ENCODE data around the gene APPL2.

Gene APPL2

GRCh38 chr12:105235732-105236476, at the start of gene APPL2:
TSS of gene APPL2 (minus strand) at chr12:105236174. CDS start at chr12:105236012, 162 bp downstream.
- Mint-ChIP-seq H3K9me3 (no peaks in the 10 kb centered on the region), H3K4me1 (ENCODE audit: low read depth) (peaks cover 47% of the 10 kb centered on the region), H3K36me3 (ENCODE audit: low read depth) (peaks cover 12% of the 10 kb centered on the region), H3K4me3 (peak within 1 kb of the TSS; percentile 87), H3K27me3 (no peaks in the 10 kb centered on the region), H3K27ac (peak within 1 kb of the TSS; percentile 92)
- DNase-seq = peak; percentile 90

DNA sequence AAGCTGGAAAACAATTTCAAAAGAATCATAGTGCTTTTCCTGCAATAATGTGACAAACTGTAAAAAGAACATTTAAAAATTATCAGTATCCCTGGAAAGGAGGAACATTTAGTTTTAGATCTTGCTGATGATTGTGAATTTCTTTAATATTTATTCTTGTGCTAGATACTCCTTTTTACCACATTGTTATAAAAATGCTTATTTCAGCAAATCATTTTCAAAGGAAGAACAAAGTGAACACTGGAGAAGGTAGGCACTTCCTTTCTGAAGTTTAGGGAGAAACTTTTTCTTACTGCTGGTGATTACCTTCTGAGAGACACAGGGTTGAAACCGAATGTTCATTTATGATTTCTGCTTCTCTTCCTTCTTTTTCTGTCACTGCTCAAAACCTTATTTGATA, 49.4 kb upstream of the APPL2 start:
- no peak for DNase-seq
- no peaks in the 10 kb centered on the region for H3K4me1 Mint-ChIP-seq (ENCODE audit: low read depth)
- H3K36me3 Mint-ChIP-seq (ENCODE audit: low read depth) = no peaks in the 10 kb centered on the region
- no peak overlapping the region for H3K4me3 Mint-ChIP-seq
- H3K27me3 Mint-ChIP-seq = peaks cover 14% of the 10 kb centered on the region
- no peak overlapping the region for H3K27ac Mint-ChIP-seq
- H3K9me3 Mint-ChIP-seq = no peaks in the 10 kb centered on the region

- H3K4me1 Mint-ChIP-seq (ENCODE audit: low read depth) = no peaks in the 10 kb centered on the region
- no peaks in the 10 kb centered on the region for H3K36me3 Mint-ChIP-seq (ENCODE audit: low read depth)
- no peak overlapping the region for H3K27ac Mint-ChIP-seq
- H3K4me3 Mint-ChIP-seq = no peak overlapping the region
- no peak for DNase-seq
- no peaks in the 10 kb centered on the region for H3K9me3 Mint-ChIP-seq
- peaks cover 14% of the 10 kb centered on the region for H3K27me3 Mint-ChIP-seq
These were observed 45.7 kb upstream of the APPL2 start for GRCh38 chr12:105281694-105282049.

DNA sequence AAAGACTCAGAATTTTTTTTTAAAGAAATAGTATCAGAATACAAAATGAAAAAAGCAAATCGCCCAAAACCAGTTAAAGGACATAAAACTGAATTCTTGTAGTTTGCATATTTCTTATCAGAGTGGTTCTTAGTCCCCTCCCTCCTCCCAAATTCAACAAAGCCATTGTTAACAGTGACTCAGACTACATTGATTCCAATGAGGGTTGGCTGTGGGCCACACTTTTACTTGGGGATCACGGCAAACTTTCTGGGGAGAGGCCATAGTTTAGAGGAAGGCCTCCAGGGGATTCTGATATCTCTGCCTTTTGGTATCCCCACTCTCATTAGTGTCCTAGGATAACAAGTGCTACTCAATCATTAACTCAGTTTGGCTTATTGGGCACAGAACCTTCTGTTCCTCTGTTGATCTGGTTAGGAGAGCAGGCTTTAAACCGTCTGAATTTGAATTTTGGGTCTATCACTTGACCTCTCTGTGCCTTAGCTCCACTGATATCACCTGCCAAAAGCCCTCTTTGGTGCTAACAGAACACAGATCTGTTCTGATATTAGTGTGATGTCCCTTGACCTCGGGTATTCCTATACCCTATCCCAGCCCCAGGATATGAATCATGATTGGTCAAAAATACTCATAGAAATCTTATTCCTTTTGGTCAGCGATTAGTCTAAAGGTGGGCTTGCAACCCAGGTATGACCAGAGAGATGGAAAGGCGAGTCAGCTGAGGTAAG, 45.2 kb upstream of the APPL2 start:
- H3K4me1 Mint-ChIP-seq (ENCODE audit: low read depth) = no peaks in the 10 kb centered on the region
- H3K9me3 Mint-ChIP-seq = no peaks in the 10 kb centered on the region
- no peaks in the 10 kb centered on the region for H3K36me3 Mint-ChIP-seq (ENCODE audit: low read depth)
- no peak overlapping the region for H3K27ac Mint-ChIP-seq
- H3K27me3 Mint-ChIP-seq = peaks cover 11% of the 10 kb centered on the region
- no peak overlapping the region for H3K4me3 Mint-ChIP-seq
- no peak for DNase-seq

DNA sequence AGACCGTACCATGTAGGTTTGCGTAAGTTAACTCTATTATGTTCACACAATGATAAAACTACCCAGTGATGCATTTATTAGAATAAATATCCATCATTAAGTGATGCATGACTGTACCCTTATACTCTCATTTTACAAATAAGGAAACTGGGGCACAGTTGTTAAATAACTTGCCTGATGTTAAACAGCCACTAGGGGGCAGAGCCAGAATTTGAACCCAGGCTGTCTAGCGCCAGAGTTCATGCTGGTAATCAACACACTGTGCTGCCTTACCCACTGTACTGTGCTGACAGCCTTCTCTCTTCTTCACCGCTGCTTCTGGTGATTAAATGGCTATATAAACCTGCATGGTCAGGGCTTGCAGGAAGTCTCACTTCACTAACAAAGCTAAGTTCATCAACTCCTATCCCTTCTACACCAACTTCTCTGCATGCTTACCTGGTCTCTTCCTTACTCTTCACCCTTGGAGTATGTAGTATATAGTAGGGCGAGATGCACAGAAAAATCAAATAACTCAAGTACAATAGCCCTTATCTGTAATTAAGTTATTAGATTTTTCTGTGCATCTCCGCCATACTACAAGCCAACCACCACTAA, 43.6 kb upstream of the APPL2 start:
- H3K4me1 Mint-ChIP-seq (ENCODE audit: low read depth) = no peaks in the 10 kb centered on the region
- H3K9me3 Mint-ChIP-seq = no peaks in the 10 kb centered on the region
- no peaks in the 10 kb centered on the region for H3K36me3 Mint-ChIP-seq (ENCODE audit: low read depth)
- no peak overlapping the region for H3K4me3 Mint-ChIP-seq
- H3K27me3 Mint-ChIP-seq = peaks cover 9% of the 10 kb centered on the region
- DNase-seq = peak; percentile 35
- no peak overlapping the region for H3K27ac Mint-ChIP-seq

DNA sequence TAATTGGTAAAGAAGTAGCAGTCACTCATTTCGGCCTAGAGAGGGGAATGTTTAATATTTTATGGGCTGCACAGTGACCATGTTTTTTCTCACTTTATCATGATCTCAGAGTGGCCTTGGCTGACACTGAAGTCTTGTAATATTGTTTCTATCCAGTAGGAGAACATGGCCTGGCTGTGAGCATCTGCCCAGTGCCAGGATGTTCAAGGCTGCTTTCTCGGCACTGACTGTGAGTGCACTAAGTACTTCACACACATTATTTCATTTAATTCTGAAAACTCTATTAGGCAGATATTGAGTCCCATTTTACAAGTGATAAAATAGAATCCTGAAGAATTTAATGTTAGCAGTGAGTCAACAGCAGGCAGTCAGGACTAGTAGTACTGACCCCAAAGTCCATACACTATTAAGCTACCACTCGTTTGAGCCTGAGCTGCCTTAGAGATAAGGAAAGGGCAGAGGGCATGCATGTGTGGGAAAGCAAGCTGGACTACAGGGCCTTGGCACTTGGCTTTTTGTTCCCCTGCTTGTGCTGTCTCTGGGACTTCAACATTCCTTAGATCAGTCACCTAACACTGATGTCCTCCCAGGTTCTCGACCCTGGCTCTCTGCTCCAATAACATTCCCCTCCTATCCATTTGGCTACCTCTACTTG, 42.2 kb upstream of the APPL2 start:
- no peaks in the 10 kb centered on the region for H3K4me1 Mint-ChIP-seq (ENCODE audit: low read depth)
- H3K27ac Mint-ChIP-seq = no peak overlapping the region
- no peaks in the 10 kb centered on the region for H3K9me3 Mint-ChIP-seq
- no peak for DNase-seq
- H3K4me3 Mint-ChIP-seq = no peak overlapping the region
- H3K27me3 Mint-ChIP-seq = no peaks in the 10 kb centered on the region
- H3K36me3 Mint-ChIP-seq (ENCODE audit: low read depth) = no peaks in the 10 kb centered on the region

GRCh38 chr12:105275997-105276733, 40.2 kb upstream of the APPL2 start:
- H3K4me1 Mint-ChIP-seq (ENCODE audit: low read depth) = no peaks in the 10 kb centered on the region
- DNase-seq = no peak
- H3K36me3 Mint-ChIP-seq (ENCODE audit: low read depth) = no peaks in the 10 kb centered on the region
- no peak overlapping the region for H3K27ac Mint-ChIP-seq
- no peaks in the 10 kb centered on the region for H3K27me3 Mint-ChIP-seq
- H3K9me3 Mint-ChIP-seq = no peaks in the 10 kb centered on the region
- no peak overlapping the region for H3K4me3 Mint-ChIP-seq

GRCh38 chr12:105274571-105274970, 38.6 kb upstream of the APPL2 start:
- Mint-ChIP-seq H3K9me3 (no peaks in the 10 kb centered on the region), H3K4me3 (no peak overlapping the region), H3K4me1 (ENCODE audit: low read depth) (no peaks in the 10 kb centered on the region), H3K27me3 (no peaks in the 10 kb centered on the region), H3K36me3 (ENCODE audit: low read depth) (no peaks in the 10 kb centered on the region), H3K27ac (no peak overlapping the region)
- DNase-seq = no peak

DNA sequence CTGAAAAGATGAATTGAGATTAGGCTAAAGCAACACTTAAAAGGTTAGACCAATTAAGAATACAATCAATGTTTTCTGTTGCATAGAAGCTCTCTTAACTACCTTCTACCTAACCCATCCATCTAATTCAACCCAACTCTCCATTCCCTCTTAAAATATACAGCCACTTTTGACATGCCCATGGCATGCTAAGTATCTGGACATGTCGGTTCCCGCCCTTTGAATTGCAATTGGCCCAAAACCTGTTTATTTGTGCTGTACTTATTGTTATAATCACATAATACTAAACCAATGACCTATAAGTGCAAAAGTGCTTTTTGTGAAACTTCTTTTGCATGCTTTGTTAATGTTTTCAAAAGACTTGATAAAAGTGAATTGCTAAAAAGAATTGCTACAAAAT, 37.6 kb upstream of the APPL2 start:
- Mint-ChIP-seq H3K36me3 (ENCODE audit: low read depth) (no peaks in the 10 kb centered on the region), H3K27ac (no peak overlapping the region), H3K9me3 (no peaks in the 10 kb centered on the region), H3K27me3 (no peaks in the 10 kb centered on the region), H3K4me1 (ENCODE audit: low read depth) (no peaks in the 10 kb centered on the region), H3K4me3 (no peak overlapping the region)
- no peak for DNase-seq

GRCh38 chr12:105272814-105273416, 36.9 kb upstream of the APPL2 start:
- Mint-ChIP-seq H3K27ac (no peak overlapping the region), H3K27me3 (no peaks in the 10 kb centered on the region), H3K4me1 (ENCODE audit: low read depth) (no peaks in the 10 kb centered on the region), H3K4me3 (no peak overlapping the region), H3K9me3 (no peaks in the 10 kb centered on the region), H3K36me3 (ENCODE audit: low read depth) (no peaks in the 10 kb centered on the region)
- no peak for DNase-seq

DNA sequence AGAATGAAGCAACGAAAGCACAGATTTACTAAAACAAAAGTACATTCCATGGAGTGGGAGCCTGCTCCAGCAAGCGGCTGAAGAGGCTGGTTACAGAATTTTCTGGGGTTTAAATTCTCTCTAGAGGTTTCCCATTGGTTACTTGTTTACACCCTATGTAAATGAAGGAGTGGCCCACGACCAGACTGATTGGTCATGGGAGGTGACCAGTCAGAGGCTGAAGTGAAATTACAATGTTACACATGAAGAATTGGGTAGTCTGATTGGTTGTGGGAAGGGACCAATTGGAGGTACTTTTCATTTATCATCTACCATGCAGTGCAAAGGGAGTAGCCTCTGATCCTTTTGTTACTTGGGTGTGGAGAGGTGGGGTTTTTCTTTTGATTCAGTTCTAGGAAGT, 36.2 kb upstream of the APPL2 start:
- Mint-ChIP-seq H3K27ac (no peak overlapping the region), H3K4me3 (no peak overlapping the region), H3K27me3 (no peaks in the 10 kb centered on the region), H3K4me1 (ENCODE audit: low read depth) (no peaks in the 10 kb centered on the region), H3K36me3 (ENCODE audit: low read depth) (no peaks in the 10 kb centered on the region), H3K9me3 (no peaks in the 10 kb centered on the region)
- no peak for DNase-seq

DNA sequence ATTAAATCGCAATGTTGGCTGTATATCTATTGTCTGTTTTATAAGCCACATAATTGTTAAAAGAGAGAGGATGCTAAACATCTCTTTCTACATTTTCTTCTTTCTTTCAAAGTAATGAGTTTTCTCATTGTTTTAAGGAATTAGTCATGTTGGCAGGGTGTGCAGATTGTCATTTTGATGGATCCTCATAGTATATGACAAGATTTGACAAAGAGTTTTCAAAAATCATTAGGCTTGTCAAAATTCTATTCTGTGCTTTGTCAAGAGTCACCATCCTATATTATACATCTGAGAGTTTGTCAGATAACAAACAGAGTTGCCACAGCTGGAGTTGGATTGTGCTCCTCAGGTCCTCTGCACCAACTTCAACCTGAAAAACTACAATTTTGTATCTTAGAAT, 35.4 kb upstream of the APPL2 start:
- no peak for DNase-seq
- Mint-ChIP-seq H3K36me3 (ENCODE audit: low read depth) (no peaks in the 10 kb centered on the region), H3K4me1 (ENCODE audit: low read depth) (no peaks in the 10 kb centered on the region), H3K4me3 (no peak overlapping the region), H3K9me3 (no peaks in the 10 kb centered on the region), H3K27me3 (no peaks in the 10 kb centered on the region), H3K27ac (no peak overlapping the region)

GRCh38 chr12:105270671-105271255, 34.8 kb upstream of the APPL2 start:
- Mint-ChIP-seq H3K4me1 (ENCODE audit: low read depth) (no peaks in the 10 kb centered on the region), H3K27ac (no peak overlapping the region), H3K4me3 (no peak overlapping the region), H3K27me3 (no peaks in the 10 kb centered on the region), H3K36me3 (ENCODE audit: low read depth) (no peaks in the 10 kb centered on the region), H3K9me3 (no peaks in the 10 kb centered on the region)
- no peak for DNase-seq

DNA sequence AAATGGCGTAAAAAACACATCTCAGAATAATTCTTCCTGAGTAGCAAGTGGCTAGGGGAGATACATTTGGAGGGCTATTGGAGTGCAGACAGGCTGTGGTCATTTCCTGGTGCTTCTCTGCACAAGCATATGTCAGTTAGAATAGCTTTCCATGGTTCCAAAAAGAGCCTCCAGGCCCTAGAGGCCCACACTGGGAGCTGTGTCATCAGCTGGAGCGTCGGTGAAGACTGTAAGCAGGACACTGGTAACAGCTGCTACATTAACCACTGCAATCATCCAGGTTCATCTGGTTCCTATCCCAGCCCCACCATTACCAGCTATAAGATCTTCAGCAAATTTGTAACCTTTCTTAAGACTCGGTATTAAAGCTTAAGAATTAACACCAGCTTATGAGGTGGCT, 31.7 kb upstream of the APPL2 start:
- no peak overlapping the region for H3K27ac Mint-ChIP-seq
- no peak overlapping the region for H3K4me3 Mint-ChIP-seq
- no peaks in the 10 kb centered on the region for H3K4me1 Mint-ChIP-seq (ENCODE audit: low read depth)
- peaks cover 3% of the 10 kb centered on the region for H3K27me3 Mint-ChIP-seq
- DNase-seq = no peak
- H3K9me3 Mint-ChIP-seq = no peaks in the 10 kb centered on the region
- H3K36me3 Mint-ChIP-seq (ENCODE audit: low read depth) = no peaks in the 10 kb centered on the region

Measured in activated T-cell treated with anti-CD3 and anti-CD28 coated beads, Interleukin-2, amount 50 U/mL, for 24 hours (primary cell).